Prostate gland (tissue), 2 donors: Measurements from ENCODE around the gene OR56A3.

Source experiments
- POLR2A ChIP-seq: fragments of 450-650 bp; IDR thresholded peaks from one replicate; pipeline ENCODE4 v1.6.1; 2016; ENCODE audit warnings: antibody characterized with exemption, mild to moderate bottlenecking
- POLR2AphosphoS5 ChIP-seq: sonication (generic); formaldehyde crosslinking; IDR thresholded peaks from one replicate; pipeline ENCODE4 v1.6.1; 2017; ENCODE audit warnings: antibody characterized with exemption
- TF ChIP-seq, protein P1 (sequence below), 4 experiments: fragments of 200-600 bp in 2 of 4; fragments of 450-650 bp in 2 of 4; sonication (generic) in 2 of 4; IDR thresholded peaks; 1 replicate in 3 of 4; 2 replicates in 1 of 4; pipeline ENCODE4 v1.5.1; 2016 to 2019; ENCODE audit warnings: antibody characterized with exemption in 4 of 4, mild to moderate bottlenecking in 2 of 4, moderate library complexity in 2 of 4

DNA sequence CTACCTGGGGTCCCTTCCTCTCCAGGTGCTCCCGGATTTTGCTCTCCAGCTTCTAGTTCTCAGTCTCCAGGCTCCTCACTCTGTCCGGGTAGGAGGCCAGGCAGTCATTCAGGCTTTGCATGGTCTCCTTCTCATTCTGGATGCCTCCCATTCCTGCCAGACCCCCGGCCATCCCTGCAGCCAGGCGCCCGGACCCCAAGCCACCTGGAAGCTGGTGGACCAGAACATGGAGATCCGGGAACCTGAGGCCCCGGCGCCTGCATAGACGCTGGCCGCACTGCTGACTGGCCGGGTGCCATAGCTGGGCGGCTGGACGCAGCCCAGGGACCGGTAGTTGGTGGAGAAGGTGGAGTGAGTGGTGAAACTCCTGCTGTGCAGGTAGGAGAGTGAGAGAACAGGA, 52.7 kb downstream of the OR56A3 start:
- TF ChIP-seq, protein P1, sequence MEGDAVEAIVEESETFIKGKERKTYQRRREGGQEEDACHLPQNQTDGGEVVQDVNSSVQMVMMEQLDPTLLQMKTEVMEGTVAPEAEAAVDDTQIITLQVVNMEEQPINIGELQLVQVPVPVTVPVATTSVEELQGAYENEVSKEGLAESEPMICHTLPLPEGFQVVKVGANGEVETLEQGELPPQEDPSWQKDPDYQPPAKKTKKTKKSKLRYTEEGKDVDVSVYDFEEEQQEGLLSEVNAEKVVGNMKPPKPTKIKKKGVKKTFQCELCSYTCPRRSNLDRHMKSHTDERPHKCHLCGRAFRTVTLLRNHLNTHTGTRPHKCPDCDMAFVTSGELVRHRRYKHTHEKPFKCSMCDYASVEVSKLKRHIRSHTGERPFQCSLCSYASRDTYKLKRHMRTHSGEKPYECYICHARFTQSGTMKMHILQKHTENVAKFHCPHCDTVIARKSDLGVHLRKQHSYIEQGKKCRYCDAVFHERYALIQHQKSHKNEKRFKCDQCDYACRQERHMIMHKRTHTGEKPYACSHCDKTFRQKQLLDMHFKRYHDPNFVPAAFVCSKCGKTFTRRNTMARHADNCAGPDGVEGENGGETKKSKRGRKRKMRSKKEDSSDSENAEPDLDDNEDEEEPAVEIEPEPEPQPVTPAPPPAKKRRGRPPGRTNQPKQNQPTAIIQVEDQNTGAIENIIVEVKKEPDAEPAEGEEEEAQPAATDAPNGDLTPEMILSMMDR (IDR thresholded peaks at IDR 0.05) = no peak
- TF ChIP-seq POLR2AphosphoS5 = no peak
- TF ChIP-seq POLR2A = no peak
